SK-N-SH (cell line): ENCODE measurements around the gene HOXA5. TPM values are rescaled to one million over a fixed set of nuclear protein-coding genes. Genes with fewer than 3 reads are reported as not detected.

Experiments used
- CTCF ChIA-PET: fragments of 300-600, 350-600 bp; formaldehyde crosslinking; extraction: SDS; loops from one replicate; lab custom pipeline; 2021; lab: Yijun Ruan, JAX
- POLR2A ChIA-PET: fragments of 350-600 bp; sonication (Branson Sonifier 250); formaldehyde crosslinking; extraction: SDS; loops from one replicate; lab custom pipeline; 2020; ENCODE audit warnings: antibody characterized with exemption, inconsistent platforms; lab: Yijun Ruan, JAX
- DNase-seq: peaks from one replicate; pipeline ENCODE4 v3.0.0; 2012
- H2AFZ ChIP-seq: fragments of 200-600 bp; sonication (generic); 2 replicates; pipeline ENCODE4 v1.8.1; 2016; ENCODE audit warnings: antibody characterized with exemption, mild to moderate bottlenecking, low read depth
- H3F3A ChIP-seq: fragments of 200-600 bp; sonication (generic); replicated peaks from 2 replicates; pipeline ENCODE3; 2016; ENCODE audit warnings: antibody characterized with exemption, mild to moderate bottlenecking; ENCODE audit not compliant: insufficient read depth
- H3K27ac ChIP-seq, 2 experiments: fragments of 200-500 bp in 1 of 2; fragments of 200-600 bp in 1 of 2; sonication (Bioruptor generic) in 1 of 2; sonication (generic), shearing (Covaris generic) in 1 of 2; 2 replicates each; pipeline versions ENCODE4 v1.5.1 to v1.6.1; 2014 to 2016; ENCODE audit warnings: low read depth in 2 of 2, inconsistent platforms in 1 of 2, low read length in 1 of 2, mild to moderate bottlenecking in 1 of 2, mixed read lengths in 1 of 2
- H3K27me3 ChIP-seq: fragments of 200-600 bp; sonication (generic), shearing (Covaris generic); 2 replicates; pipeline ENCODE4 v1.6.1; 2016; ENCODE audit warnings: mixed run types; ENCODE audit not compliant: insufficient read depth
- H3K36me3 ChIP-seq, 2 experiments: fragments of 200-500 bp in 1 of 2; fragments of 200-600 bp in 1 of 2; sonication (Bioruptor generic) in 1 of 2; sonication (generic) in 1 of 2; replicated peaks in 1 of 2; 2 replicates each; pipeline versions ENCODE3 to v1.5.1; 2014 to 2016; ENCODE audit warnings: low read length in 1 of 2, mild to moderate bottlenecking in 1 of 2; ENCODE audit not compliant: insufficient read depth in 2 of 2, control insufficient read depth in 1 of 2
- H3K4me1 ChIP-seq, 2 experiments: fragments of 200-500 bp in 1 of 2; fragments of 200-600 bp in 1 of 2; sonication (Bioruptor generic) in 1 of 2; sonication (generic), shearing (Covaris generic) in 1 of 2; 2 replicates each; pipeline versions ENCODE4 v1.5.1 to v1.6.1; 2014 to 2016; ENCODE audit warnings: low read depth in 1 of 2, low read length in 1 of 2, mixed run types in 1 of 2; ENCODE audit not compliant: insufficient read depth in 2 of 2, control insufficient read depth in 1 of 2
- H3K4me2 ChIP-seq: fragments of 200-600 bp; sonication (generic), shearing (Covaris generic); 2 replicates; pipeline ENCODE4 v1.6.1; 2017; ENCODE audit warnings: mixed run types
- H3K4me3 ChIP-seq, 2 experiments: fragments of 200-500 bp in 1 of 2; fragments of 200-600 bp in 1 of 2; sonication (Bioruptor generic) in 1 of 2; sonication (generic), shearing (Covaris generic) in 1 of 2; 2 replicates each; pipeline versions ENCODE4 v1.5.1 to v1.8.1; 2014 to 2016; ENCODE audit warnings: low read depth in 2 of 2, inconsistent platforms in 1 of 2, low read length in 1 of 2, mild to moderate bottlenecking in 1 of 2, mixed read lengths in 1 of 2, moderate library complexity in 1 of 2
- H3K79me2 ChIP-seq: fragments of 200-600 bp; sonication (generic); 2 replicates; pipeline ENCODE4 v1.8.1; 2017; ENCODE audit warnings: mild to moderate bottlenecking; ENCODE audit not compliant: insufficient read depth
- H3K9ac ChIP-seq: fragments of 200-600 bp; sonication (generic); 2 replicates; pipeline ENCODE4 v1.6.1; 2017; ENCODE audit warnings: mixed run types
- H3K9me2 ChIP-seq: fragments of 200-600 bp; sonication (generic); 2 replicates; pipeline ENCODE4 v1.6.1; 2017; ENCODE audit warnings: mixed run types
- H3K9me3 ChIP-seq: fragments of 200-600 bp; sonication (generic); 2 replicates; pipeline ENCODE4 v1.6.1; 2017; ENCODE audit warnings: mixed run types, mild to moderate bottlenecking, moderate library complexity
- H4K20me1 ChIP-seq: fragments of 200-600 bp; sonication (generic); 2 replicates; pipeline ENCODE4 v1.6.1; 2017; ENCODE audit warnings: mild to moderate bottlenecking, mixed run types; ENCODE audit not compliant: insufficient read depth
- EP300 ChIP-seq, 2 experiments: IDR thresholded peaks; 2 replicates each; pipeline versions ENCODE4 v1.4.0 to v1.6.1; 2012; ENCODE audit warnings: borderline replicate concordance in 1 of 2, low read depth in 1 of 2, low read length in 1 of 2
- EZH2phosphoT487 ChIP-seq: fragments of 200-600 bp; sonication (generic); IDR thresholded peaks from 2 replicates; pipeline ENCODE4 v1.6.1; 2017; ENCODE audit warnings: low read depth, mixed run types, mild to moderate bottlenecking, antibody characterized with exemption, moderate library complexity, borderline replicate concordance
- FOXJ3 ChIP-seq: sonication (generic); formaldehyde crosslinking; IDR thresholded peaks from 2 replicates; pipeline ENCODE4 v1.5.1; 2020; ENCODE audit warnings: mild to moderate bottlenecking, missing genetic modification reagents
- GABPA ChIP-seq: IDR thresholded peaks from 2 replicates; pipeline ENCODE4 v1.4.0; 2012; ENCODE audit warnings: low read depth, mild to moderate bottlenecking
- MEF2A ChIP-seq: IDR thresholded peaks from 2 replicates; pipeline ENCODE4 v1.4.0; 2012; ENCODE audit warnings: low read depth, borderline replicate concordance
- MXI1 ChIP-seq: IDR thresholded peaks from 2 replicates; pipeline ENCODE4 v1.6.1; 2012; ENCODE audit warnings: mild to moderate bottlenecking, low read depth, low read length, improper control_type of control experiment
- NRF1 ChIP-seq: IDR thresholded peaks from 2 replicates; pipeline ENCODE4 v1.6.1; 2012; ENCODE audit warnings: low read depth, mild to moderate bottlenecking, low read length
- RXRA ChIP-seq: IDR thresholded peaks from 2 replicates; pipeline ENCODE4 v1.4.0; 2012; ENCODE audit warnings: low read depth, mild to moderate bottlenecking, borderline replicate concordance
- SMC3 ChIP-seq: IDR thresholded peaks from 2 replicates; pipeline ENCODE4 v1.6.1; 2012; ENCODE audit warnings: low read depth, low read length, improper control_type of control experiment
- TCF12 ChIP-seq: IDR thresholded peaks from 2 replicates; pipeline ENCODE4 v1.4.0; 2012
- WGBS: methylation state at CpG from one replicate; pipeline ENCODE4 v1.1.6; 2017; ENCODE audit warnings: low lambda C conversion rate; 5-methylcytosine and 5-hydroxymethylcytosine counted together
- polyA plus RNA-seq, 3 experiments: library from polyadenylated mRNA; depleted of rRNA; stranded (reverse); fragments of >200 nt; gene quantifications; 2 replicates each; pipeline ENCODE4 v1.2.3, GENCODE V29; 2012
- TF ChIP-seq, protein P1 (sequence below): IDR thresholded peaks from 2 replicates; pipeline ENCODE4 v1.4.0; 2012; ENCODE audit warnings: low read depth, borderline replicate concordance
- TF ChIP-seq, protein P2 (sequence below): IDR thresholded peaks from 2 replicates; pipeline ENCODE4 v1.6.1; 2012; ENCODE audit warnings: mild to moderate bottlenecking, low read depth, low read length, moderate library complexity
- TF ChIP-seq, protein P3 (sequence below): fragments of 150-350 bp; IDR thresholded peaks from 2 replicates; pipeline ENCODE4 v1.6.1; 2016; ENCODE audit warnings: mild to moderate bottlenecking, low read depth, low read length
- TF ChIP-seq, protein P4 (sequence below): IDR thresholded peaks from 2 replicates; pipeline ENCODE4 v1.4.0; 2012; ENCODE audit warnings: low read depth

HOXA5 gene
- polyA plus RNA-seq, 1 of the 3 experiments (the other 2 are of a cell fraction): not detected

DNA sequence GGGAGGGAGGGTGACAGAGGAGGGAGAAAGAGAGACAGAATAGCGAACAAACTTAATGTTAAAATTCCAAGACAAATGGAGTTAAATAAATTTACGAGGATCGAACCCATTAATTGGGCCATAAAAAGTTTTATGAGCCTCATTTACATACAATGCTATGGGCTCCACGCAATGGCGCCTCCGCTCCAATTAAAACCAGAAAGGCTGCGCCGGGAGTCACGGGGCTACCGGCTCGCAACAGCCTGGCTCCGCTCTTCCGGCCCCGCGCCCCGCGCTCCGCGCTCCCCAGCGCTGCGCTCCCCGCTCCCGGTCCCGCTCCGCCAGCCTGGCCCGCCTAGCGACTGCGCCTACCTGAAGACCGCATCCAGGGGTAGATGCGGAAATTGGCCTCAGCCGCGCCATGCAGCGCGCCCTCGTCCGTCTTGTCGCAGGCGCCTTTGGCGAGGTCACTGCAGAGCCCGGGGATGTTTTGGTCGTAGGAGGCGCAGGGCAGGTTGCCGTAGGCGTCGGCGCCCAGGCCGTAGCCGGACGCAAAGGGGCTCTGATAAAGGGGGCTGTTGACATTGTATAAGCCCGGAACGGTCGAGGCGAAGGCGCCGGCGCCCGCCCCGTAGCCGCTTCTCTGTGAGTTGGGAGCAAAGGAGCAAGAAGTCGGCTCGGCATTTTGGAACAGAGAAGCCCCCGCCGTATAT lies 12.5 kb upstream of the HOXA5 start:
- Histone ChIP-seq H3K27me3 (peaks cover 98% of the 10 kb centered on the region), H3K4me3 (no peak overlapping the region), H3K9ac (no peak overlapping the region), H3K9me3 (no peaks in the 10 kb centered on the region), H4K20me1 (peaks cover 6% of the 10 kb centered on the region; the same call in 1 of the 2 replicates), H3K36me3 (no peaks in the 10 kb centered on the region), H3K4me2 (peak overlapping the region; percentile 32; the same call in 1 of the 2 replicates), H3K4me1 (peaks cover 0 to 9% of the 10 kb centered on the region in 2 experiments; a peak in 1 of 4 replicates), H3K79me2 (no peaks in the 10 kb centered on the region), H3K9me2 (no peaks in the 10 kb centered on the region), H3K27ac (no peak overlapping the region), H2AFZ (no peak overlapping the region), H3F3A (no peaks in the 10 kb centered on the region)
- TF ChIP-seq, protein P1, sequence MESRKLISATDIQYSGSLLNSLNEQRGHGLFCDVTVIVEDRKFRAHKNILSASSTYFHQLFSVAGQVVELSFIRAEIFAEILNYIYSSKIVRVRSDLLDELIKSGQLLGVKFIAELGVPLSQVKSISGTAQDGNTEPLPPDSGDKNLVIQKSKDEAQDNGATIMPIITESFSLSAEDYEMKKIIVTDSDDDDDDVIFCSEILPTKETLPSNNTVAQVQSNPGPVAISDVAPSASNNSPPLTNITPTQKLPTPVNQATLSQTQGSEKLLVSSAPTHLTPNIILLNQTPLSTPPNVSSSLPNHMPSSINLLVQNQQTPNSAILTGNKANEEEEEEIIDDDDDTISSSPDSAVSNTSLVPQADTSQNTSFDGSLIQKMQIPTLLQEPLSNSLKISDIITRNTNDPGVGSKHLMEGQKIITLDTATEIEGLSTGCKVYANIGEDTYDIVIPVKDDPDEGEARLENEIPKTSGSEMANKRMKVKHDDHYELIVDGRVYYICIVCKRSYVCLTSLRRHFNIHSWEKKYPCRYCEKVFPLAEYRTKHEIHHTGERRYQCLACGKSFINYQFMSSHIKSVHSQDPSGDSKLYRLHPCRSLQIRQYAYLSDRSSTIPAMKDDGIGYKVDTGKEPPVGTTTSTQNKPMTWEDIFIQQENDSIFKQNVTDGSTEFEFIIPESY: no peak
- TF ChIP-seq EP300 (IDR thresholded peaks at IDR 0.05; ENCODE audit: borderline replicate concordance in 1 of 2, low read depth in 1 of 2, low read length in 1 of 2): no peak
- TF ChIP-seq NRF1: no peak
- TF ChIP-seq MEF2A: no peak
- TF ChIP-seq, protein P2, sequence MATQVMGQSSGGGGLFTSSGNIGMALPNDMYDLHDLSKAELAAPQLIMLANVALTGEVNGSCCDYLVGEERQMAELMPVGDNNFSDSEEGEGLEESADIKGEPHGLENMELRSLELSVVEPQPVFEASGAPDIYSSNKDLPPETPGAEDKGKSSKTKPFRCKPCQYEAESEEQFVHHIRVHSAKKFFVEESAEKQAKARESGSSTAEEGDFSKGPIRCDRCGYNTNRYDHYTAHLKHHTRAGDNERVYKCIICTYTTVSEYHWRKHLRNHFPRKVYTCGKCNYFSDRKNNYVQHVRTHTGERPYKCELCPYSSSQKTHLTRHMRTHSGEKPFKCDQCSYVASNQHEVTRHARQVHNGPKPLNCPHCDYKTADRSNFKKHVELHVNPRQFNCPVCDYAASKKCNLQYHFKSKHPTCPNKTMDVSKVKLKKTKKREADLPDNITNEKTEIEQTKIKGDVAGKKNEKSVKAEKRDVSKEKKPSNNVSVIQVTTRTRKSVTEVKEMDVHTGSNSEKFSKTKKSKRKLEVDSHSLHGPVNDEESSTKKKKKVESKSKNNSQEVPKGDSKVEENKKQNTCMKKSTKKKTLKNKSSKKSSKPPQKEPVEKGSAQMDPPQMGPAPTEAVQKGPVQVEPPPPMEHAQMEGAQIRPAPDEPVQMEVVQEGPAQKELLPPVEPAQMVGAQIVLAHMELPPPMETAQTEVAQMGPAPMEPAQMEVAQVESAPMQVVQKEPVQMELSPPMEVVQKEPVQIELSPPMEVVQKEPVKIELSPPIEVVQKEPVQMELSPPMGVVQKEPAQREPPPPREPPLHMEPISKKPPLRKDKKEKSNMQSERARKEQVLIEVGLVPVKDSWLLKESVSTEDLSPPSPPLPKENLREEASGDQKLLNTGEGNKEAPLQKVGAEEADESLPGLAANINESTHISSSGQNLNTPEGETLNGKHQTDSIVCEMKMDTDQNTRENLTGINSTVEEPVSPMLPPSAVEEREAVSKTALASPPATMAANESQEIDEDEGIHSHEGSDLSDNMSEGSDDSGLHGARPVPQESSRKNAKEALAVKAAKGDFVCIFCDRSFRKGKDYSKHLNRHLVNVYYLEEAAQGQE: no peak
- no peak for TF ChIP-seq TCF12
- WGBS: 10% methylated on average over 37 of the region's 63 CpGs
- POLR2A ChIA-PET: no interaction called here
- CTCF ChIA-PET: interaction anchor here (0.6 to 11.7 kb wide), 17 partner anchors 8 to 1263 kb away, joined by 3 to 270 read pairs (median 3); partner anchors contain the start of genes HOXA3, HOXA5 and HOXA6
- DNase-seq: no peak

DNA sequence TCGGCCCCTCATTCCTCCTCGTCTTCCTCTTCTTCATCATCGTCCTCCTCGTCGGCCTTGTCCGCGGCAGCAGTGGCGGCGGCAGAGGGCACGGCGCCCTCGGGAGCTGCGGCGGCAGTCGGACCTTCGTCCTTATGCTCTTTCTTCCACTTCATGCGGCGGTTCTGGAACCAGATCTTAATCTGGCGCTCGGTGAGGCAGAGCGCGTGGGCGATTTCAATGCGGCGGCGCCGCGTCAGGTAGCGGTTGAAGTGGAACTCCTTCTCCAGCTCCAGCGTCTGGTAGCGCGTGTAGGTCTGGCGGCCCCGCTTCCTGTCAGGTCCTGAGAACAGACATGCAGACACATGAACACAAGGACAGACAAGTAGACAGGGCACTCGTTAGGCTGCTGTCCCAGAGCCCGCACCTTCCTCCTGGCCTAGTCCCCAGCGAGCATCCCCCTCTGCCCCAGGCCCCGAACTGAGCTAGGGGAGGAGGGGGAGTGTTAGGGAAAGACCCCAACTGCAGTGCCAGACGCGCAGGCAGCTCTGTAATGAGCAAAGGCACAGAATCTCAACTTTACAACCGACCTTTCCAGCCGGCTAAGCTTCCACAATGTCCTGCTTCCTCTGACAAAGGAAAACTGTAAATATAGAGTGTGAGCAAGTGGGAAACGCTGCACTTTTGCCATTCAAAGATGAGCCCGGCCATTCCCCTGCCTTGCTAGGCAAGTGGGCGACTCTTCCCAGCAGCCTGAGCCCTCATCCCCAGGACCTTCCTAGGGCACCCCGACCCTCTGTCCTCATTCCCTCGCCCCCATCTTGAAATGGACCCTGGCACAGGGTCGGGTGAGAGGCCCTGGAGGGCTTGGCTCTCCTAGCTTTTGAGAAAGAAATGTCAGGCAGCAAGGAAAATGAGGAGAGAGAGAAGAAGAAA lies 11.7 kb upstream of the HOXA5 start:
- Histone ChIP-seq H3K27ac (no peak overlapping the region), H4K20me1 (peaks cover 6% of the 10 kb centered on the region; the same call in 1 of the 2 replicates), H3K27me3 (peaks cover 100% of the 10 kb centered on the region), H3K4me1 (peaks cover 0 to 9% of the 10 kb centered on the region in 2 experiments; a peak in 1 of 4 replicates), H3K79me2 (no peaks in the 10 kb centered on the region), H3K4me2 (no peak overlapping the region), H3K9me3 (no peaks in the 10 kb centered on the region), H3K36me3 (no peaks in the 10 kb centered on the region), H3K4me3 (0 out of 4 replicates have a peak overlapping the region, but pooled peaks of 1 of the 2 experiments have one; percentile 3), H2AFZ (no peak overlapping the region), H3K9ac (no peak overlapping the region), H3K9me2 (no peaks in the 10 kb centered on the region), H3F3A (no peaks in the 10 kb centered on the region)
- CTCF ChIA-PET: interaction anchor here (0.6 to 11.7 kb wide), 13 partner anchors 7 to 790 kb away, joined by 3 to 270 read pairs (median 3); partner anchors contain the start of genes HOXA3, HOXA5 and HOXA6
- 16% methylated on average over 47 of the region's 48 CpGs for WGBS
- peak; percentile 80; the same call in 1 of the 2 replicates for TF ChIP-seq EZH2phosphoT487
- TF ChIP-seq MXI1: no peak
- TF ChIP-seq, protein P3, sequence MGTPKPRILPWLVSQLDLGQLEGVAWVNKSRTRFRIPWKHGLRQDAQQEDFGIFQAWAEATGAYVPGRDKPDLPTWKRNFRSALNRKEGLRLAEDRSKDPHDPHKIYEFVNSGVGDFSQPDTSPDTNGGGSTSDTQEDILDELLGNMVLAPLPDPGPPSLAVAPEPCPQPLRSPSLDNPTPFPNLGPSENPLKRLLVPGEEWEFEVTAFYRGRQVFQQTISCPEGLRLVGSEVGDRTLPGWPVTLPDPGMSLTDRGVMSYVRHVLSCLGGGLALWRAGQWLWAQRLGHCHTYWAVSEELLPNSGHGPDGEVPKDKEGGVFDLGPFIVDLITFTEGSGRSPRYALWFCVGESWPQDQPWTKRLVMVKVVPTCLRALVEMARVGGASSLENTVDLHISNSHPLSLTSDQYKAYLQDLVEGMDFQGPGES: no peak
- no peak for TF ChIP-seq GABPA
- no peak for TF ChIP-seq RXRA
- no peak for TF ChIP-seq SMC3
- TF ChIP-seq, protein P4, sequence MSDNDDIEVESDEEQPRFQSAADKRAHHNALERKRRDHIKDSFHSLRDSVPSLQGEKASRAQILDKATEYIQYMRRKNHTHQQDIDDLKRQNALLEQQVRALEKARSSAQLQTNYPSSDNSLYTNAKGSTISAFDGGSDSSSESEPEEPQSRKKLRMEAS: no peak
- no peak for TF ChIP-seq FOXJ3 (CRISPR knock-in tag)
- DNase-seq: no peak
- POLR2A ChIA-PET: no interaction called here
